Measurements from ENCODE around the gene ISOC2. TPM values are rescaled to one million over a fixed set of nuclear protein-coding genes. Genes with fewer than 3 reads are reported as not detected.

ISOC2 gene
- total and polyA plus RNA-seq, 4 donors: 49.1 to 181 (median 118) TPM

GRCh38 chr19:55481794-55482155 lies 20.3 kb upstream of the ISOC2 start:
- Histone ChIP-seq H3K9ac (ENCODE audit: low read depth in 1 of 2, low read length in 2 of 2) (no peak overlapping the region), H3K4me1 (ENCODE audit: control insufficient read depth in 4 of 4, insufficient read depth in 4 of 4, low read length in 3 of 4) (peaks cover 9 to 33% (median 20%) of the 10 kb centered on the region in 4 donors)
- 88% methylated on average over 40 of the region's 40 CpGs for WGBS

GRCh38 chr19:55481148-55481793 lies 19.8 kb upstream of the ISOC2 start:
- 98% methylated on average over 52 of the region's 52 CpGs for WGBS
- Histone ChIP-seq H3K27me3 (ENCODE audit: control insufficient read depth in 4 of 4, insufficient read depth in 4 of 4, low read length in 3 of 4) (no peaks in the 10 kb centered on the region), H3K4me3 (ENCODE audit: low read depth in 1 of 3, low read length in 3 of 3) (no peak overlapping the region), H3K27ac (ENCODE audit: low read depth in 1 of 2, low read length in 2 of 2) (no peak overlapping the region), H3K4me1 (ENCODE audit: control insufficient read depth in 4 of 4, insufficient read depth in 4 of 4, low read length in 3 of 4) (peaks cover 9 to 33% (median 20%) of the 10 kb centered on the region in 4 donors), H3K36me3 (ENCODE audit: control insufficient read depth in 4 of 4, insufficient read depth in 3 of 4, low read depth in 1 of 4, low read length in 3 of 4) (peaks cover 0 to 11% (median 5%) of the 10 kb centered on the region in 4 donors), H3K9ac (ENCODE audit: low read depth in 1 of 2, low read length in 2 of 2) (no peak overlapping the region), H3K9me3 (ENCODE audit: control insufficient read depth in 4 of 4, low read length in 3 of 4) (no peaks in the 10 kb centered on the region)
- DNase-seq (ENCODE audit: low spot score): no peak
- TF ChIP-seq GABPA (IDR thresholded peaks at IDR 0.05 in 1 of 2, conservative IDR thresholded peaks at IDR 0.05 in 1 of 2): no peak
- TF ChIP-seq JUND (IDR thresholded peaks at IDR 0.05): no peak
- no peak for TF ChIP-seq REST (IDR thresholded peaks at IDR 0.05)
- TF ChIP-seq NR2F2 (IDR thresholded peaks at IDR 0.05): no peak
- TF ChIP-seq HNF4A (conservative IDR thresholded peaks at IDR 0.05): no peak
- no peak for TF ChIP-seq HNF4G (IDR thresholded peaks at IDR 0.05)
- TF ChIP-seq TAF1 (conservative IDR thresholded peaks at IDR 0.05): no peak
- TF ChIP-seq YY1 (IDR thresholded peaks at IDR 0.05): no peak
- TF ChIP-seq MAX (IDR thresholded peaks at IDR 0.05): no peak
- TF ChIP-seq ZBTB33 (IDR thresholded peaks at IDR 0.05): no peak

More at GRCh38 chr19:55481794-55482155, 20.3 kb upstream of the ISOC2 start:
- TF ChIP-seq RXRA (IDR thresholded peaks at IDR 0.05) (no peak), HNF4A (conservative IDR thresholded peaks at IDR 0.05) (no peak), HNF4G (IDR thresholded peaks at IDR 0.05) (no peak), JUND (IDR thresholded peaks at IDR 0.05) (no peak), YY1 (IDR thresholded peaks at IDR 0.05) (no peak), SP1 (IDR thresholded peaks at IDR 0.05) (no peak), ZBTB33 (IDR thresholded peaks at IDR 0.05) (no peak), REST (IDR thresholded peaks at IDR 0.05) (no peak), EGR1 (IDR thresholded peaks at IDR 0.05; ENCODE audit: low read depth in 2 of 2) (no peak)
- H3K27ac ChIP-seq (ENCODE audit: low read depth in 1 of 2, low read length in 2 of 2): no peak overlapping the region
- peaks cover 0 to 11% (median 5%) of the 10 kb centered on the region in 4 donors for H3K36me3 ChIP-seq (ENCODE audit: control insufficient read depth in 4 of 4, insufficient read depth in 3 of 4, low read depth in 1 of 4, low read length in 3 of 4)
- no peak for DNase-seq (ENCODE audit: low spot score)
- no peaks in the 10 kb centered on the region for H3K27me3 ChIP-seq (ENCODE audit: control insufficient read depth in 4 of 4, insufficient read depth in 4 of 4, low read length in 3 of 4)
- no peaks in the 10 kb centered on the region for H3K9me3 ChIP-seq (ENCODE audit: control insufficient read depth in 4 of 4, low read length in 3 of 4)
- no peak overlapping the region for H3K4me3 ChIP-seq (ENCODE audit: low read depth in 1 of 3, low read length in 3 of 3)
